ENCODE measurements around the gene PCNX4.

Gene PCNX4

DNA sequence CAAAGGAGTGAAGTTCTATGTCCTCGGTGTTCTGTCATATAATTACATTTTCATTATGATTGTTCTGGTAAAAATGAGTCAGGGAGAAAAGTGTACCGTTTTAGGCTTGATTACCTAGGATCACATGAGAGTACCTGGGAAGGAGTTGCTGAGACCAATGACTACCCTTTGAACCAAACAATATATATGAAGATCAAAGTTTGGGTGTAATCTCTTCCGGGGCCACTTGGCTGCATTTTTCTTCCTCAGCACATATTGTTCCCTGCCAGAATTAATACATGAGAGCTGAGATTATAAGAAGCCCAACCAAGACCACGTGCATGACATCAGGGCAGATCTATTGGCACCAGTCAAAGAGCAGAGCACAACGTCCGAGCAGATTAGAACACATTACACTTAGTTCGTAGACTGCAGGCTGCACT lies 114.5 kb downstream of the PCNX4 start:
- no peak for DNase-seq (ENCODE audit: low spot score)

DNA sequence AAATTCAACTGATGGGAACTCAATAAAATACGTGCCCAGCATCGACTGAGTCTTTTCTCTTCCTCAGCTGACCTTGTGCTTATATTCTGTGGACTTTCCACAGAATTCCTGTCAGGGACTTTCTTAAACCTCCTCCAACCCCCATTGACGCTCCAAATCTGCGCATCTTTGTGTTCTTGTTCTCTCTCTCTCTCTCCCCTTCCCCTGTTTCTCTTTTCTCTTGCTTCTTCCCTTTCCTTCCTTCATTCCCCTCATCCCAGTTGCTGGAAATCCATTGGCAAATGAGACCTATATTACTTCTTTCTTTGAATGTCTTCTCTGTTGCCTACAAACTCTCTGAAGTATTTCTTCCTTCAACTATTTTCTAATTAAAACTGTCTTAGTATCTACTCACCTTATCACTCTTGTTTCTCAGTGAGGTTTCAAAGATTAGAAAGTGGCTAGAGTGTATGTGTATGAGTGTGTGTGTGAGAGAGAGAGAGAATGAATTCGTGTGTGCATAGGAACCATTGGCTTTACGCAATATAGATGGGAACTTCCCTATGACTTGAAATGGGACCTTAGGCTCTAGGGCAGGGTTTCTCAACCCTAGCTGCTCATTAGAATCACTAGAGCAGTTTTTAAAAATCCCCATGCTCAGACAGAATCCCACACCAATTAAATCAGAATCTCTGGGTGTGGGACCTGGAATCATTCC lies 115.3 kb downstream of the PCNX4 start:
- DNase-seq (ENCODE audit: low spot score), result no peak

DNA sequence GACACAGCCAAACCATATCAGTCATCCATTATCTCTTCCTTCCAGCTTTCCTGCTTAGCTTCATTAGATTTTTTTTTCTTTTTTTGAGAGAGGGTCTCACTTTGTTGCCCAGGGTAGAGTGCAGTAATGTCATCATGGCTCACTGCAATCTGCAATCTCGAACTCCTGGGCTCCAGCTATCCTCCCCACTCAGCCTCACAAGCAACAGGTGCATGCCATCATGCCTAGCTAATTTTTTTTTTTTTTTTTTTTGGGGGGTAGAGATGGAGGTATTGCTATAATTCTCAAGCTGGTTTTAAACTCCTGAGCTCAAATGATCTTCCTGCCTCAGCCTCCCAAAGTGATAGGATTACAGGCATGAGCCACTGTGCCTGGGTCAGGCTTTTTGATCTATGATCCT lies 119.0 kb downstream of the PCNX4 start:
- no peak for DNase-seq (ENCODE audit: low spot score)

DNA sequence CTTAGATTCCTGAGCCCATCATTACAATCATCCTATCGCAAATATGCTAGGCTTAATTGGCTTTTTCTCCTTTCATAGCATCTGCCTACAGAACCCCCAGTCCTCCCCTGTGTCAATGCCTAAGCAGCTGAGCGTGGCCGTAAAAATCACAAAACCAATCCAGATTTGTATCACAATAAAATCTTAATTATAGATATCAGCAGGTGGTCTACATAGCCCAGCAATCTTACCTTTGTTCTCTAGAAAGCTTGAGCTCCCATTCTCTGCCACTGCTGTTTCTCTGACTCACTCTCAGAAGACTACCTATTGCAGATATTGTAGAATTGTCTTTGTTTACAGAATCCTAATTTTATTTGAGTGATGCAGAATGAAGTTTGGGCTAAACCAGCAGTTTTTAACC lies 119.4 kb downstream of the PCNX4 start:
- DNase-seq (ENCODE audit: low spot score), result no peak

DNA sequence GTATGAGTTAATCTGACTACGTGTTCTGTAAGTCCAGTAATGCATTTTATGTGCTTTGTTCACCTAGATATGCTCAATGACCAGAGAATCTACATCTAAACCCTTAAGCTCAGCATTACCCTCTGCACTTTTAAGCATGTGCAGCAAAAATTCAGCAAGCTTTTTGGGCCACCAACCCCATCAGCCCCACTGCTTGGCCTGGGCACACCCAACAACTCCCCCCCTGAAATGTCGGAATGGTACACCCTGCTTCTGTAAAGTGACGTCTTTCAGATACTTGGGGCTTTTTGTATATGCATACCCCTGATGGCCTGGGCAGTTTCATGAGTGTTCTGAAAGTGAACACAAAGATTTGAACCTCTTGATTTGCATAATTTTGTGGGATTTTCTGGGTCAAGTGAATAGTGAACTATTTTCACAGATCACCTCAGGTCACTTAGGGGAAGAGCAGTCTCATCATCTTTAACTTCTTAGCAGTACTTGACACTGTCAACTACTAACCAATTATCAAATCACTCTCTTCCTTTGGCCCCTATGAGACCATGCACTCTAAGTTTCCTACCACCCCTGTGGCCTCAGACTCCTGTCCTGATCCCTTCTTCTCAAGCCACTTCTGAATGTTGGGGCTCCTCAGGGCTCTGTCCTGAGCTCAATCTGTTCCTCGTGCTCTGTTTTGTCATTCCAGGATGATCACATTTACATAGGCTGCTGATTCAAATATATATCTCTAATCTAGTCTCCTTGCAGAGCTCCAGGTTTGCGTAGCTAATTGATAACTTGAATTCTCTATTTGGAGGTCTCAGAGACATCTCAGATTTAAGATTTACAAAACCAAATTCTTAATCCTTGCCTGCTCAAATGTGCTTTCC lies 121.0 kb downstream of the PCNX4 start:
- DNase-seq (ENCODE audit: low spot score), result peak; percentile 14

DNA sequence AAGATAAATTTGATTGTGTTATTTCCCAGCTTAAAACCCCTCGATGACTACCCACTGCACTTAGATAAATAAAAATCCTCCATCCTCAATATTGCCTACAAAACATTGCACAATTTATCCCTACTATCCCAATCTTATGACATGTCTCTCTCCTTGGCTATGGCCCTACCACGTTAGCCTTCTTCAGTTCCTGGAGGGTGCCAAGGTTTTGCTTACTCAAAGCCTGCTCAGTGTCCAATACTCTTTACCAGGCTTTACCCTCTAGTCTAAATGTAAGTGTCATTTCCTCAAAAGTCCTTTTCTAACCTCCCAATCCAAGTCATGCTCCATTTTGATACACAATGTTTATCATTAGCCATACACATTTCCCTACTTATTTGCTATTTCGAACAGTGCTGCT lies 122.3 kb downstream of the PCNX4 start:
- DNase-seq (ENCODE audit: low spot score), result no peak

DNA sequence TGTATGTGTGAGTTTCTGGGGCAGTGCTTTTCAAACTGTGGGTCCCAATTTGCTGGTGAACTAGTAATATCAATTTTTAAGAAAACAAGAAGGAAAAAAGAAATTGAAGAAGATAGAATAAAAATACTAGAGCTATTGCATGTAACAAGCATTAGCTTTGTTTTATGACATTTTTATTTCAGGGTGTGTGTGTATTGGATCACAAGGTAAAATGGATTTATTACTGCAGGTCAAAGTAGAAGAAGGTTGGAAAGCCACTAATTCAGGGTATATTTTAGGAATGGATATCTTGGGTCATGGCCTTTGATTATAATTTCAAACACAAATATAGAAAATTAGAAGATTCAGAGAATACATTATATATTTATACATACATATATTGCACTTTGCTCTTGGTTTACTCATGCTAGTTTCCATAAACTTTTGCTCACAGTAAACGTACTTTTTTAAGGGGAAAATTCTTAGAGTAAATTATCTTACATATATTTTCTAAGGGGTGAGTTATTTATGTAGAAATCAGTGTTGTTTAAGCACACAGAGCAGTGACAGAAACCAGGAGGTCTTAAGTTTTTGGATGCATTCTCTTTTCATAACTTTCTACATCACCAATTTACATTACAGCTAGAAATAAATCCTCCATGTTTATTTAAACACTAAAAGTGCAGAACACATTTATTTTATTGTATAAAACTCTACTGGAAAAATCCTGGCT lies 122.8 kb downstream of the PCNX4 start:
- DNase-seq (ENCODE audit: low spot score), result no peak

DNA sequence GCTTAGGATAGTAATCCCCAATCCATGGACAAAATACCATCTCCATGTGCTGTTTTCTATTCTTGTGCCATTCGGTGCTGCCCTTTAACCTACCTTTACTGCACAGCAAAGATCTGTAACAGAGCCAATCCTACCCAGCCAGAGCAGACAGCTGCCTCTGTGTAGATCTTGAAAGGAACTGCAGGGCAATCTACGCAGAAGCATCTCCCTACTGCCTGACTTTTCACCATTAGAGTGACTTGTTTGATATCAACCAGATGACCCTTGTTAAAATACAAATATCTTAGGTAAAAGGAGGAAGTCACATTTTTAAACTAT lies 123.4 kb downstream of the PCNX4 start:
- DNase-seq (ENCODE audit: low spot score), result no peak

DNA sequence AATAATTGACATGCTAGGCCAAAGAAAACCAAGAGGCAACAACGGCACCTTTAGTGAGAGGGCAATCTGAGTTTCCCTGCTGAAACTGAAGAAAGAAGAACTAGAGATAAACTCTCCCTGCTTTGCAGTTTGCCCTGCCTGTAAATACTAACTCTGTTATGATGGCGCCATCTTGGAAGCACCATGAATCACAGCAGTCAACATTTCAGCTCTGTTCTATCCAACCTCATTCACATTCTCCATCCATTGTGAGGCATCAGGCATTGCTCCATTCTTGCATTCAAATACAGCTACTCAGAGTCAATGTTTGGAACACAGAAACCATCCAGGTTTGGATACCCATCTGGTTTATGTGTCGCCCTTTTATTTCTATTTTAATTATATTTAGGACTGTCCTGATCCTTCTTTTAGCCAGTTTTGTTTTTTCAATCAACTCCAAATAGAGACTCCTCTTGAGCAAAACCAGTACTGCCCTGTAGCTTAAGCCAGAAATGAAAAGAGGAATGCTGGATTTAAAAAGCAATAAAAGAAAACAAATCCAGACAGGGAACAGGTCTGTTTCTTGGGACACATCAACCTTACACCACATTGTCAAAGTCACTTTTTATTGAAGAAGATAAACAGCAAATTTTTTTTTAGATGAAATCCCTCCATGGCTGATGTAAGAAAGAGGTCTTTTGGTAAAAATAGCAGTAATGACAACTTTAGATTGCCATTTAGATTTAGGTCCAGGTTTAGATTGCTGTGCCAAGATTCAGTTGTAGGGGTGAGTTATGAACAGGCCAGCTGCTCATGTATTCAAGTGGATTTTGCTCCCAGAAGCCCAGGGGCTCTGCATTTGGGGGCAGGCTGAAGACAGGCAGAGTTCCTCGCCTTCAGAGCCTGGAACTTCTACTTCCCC lies 124.0 kb downstream of the PCNX4 start:
- DNase-seq (ENCODE audit: low spot score), result no peak

DNA sequence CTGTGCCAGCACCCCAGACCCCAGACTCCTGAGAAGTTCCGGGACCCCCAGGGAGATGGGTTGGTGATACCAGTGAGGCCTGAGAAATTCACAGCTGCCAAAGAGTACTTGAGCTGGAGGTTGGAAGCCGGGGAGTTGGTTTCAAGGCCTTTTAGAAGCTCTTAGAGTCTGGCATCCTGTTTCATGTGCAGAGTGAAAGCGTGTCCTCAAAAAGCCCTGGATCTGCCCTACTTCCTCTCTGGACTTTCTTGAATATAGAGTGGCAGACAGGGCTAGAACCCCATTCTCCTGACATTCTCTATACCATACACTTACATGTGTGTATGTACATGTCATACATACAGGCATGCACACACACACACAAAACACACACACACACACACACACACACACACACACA lies 126.0 kb downstream of the PCNX4 start:
- DNase-seq (ENCODE audit: low spot score), result no peak
